GM23338 (cell line): Measurements from ENCODE around the gene PPP2R3B. TPM values are rescaled to one million over a fixed set of nuclear protein-coding genes. Genes with fewer than 3 reads are reported as not detected.

ENCODE experiments used
- ATAC-seq: fragments of 200-7000 bp; cut with Tn5 transposase; 3 replicates; pipeline ENCODE4 v1.9.1; 2020
- DNase-seq: peaks from one replicate; pipeline ENCODE4 v3.0.0-alpha.2; 2015; ENCODE audit warnings: low spot score
- H2AFZ ChIP-seq: fragments of 200-600 bp; sonication (generic); 2 replicates; pipeline ENCODE4 v1.8.0; 2016; ENCODE audit warnings: antibody characterized with exemption, mild to moderate bottlenecking, moderate library complexity
- H3F3A ChIP-seq: fragments of 200-600 bp; sonication (generic); replicated peaks from 2 replicates; pipeline ENCODE4 v1.8.0; 2017; ENCODE audit warnings: antibody characterized with exemption, mixed run types, low read depth
- H3K27ac ChIP-seq: fragments of 200-600 bp; sonication (generic); 2 replicates; pipeline ENCODE4 v1.6.1; 2016; ENCODE audit warnings: low read depth
- H3K27me3 ChIP-seq: fragments of 200-600 bp; sonication (generic); 2 replicates; pipeline ENCODE4 v1.8.0; 2016; ENCODE audit warnings: mild to moderate bottlenecking, mixed run types, moderate library complexity; ENCODE audit not compliant: insufficient read depth
- H3K36me3 ChIP-seq: fragments of 200-600 bp; sonication (generic); 2 replicates; pipeline ENCODE4 v1.8.0; 2016; ENCODE audit warnings: mild to moderate bottlenecking; ENCODE audit not compliant: insufficient read depth
- H3K4me1 ChIP-seq: fragments of 200-600 bp; sonication (generic); 2 replicates; pipeline ENCODE4 v1.8.0; 2016; ENCODE audit warnings: mild to moderate bottlenecking, moderate library complexity; ENCODE audit not compliant: insufficient read depth
- H3K4me2 ChIP-seq: fragments of 200-600 bp; sonication (generic); 2 replicates; pipeline ENCODE4 v1.7.1; 2017; ENCODE audit warnings: mixed run types
- H3K4me3 ChIP-seq: fragments of 200-600 bp; sonication (generic); 2 replicates; pipeline ENCODE4 v1.6.1; 2016; ENCODE audit warnings: mixed run types
- H3K79me2 ChIP-seq: fragments of 200-600 bp; sonication (generic); replicated peaks from 2 replicates; pipeline ENCODE4 v1.8.0; 2017; ENCODE audit warnings: mild to moderate bottlenecking; ENCODE audit not compliant: insufficient read depth
- H3K9me2 ChIP-seq: fragments of 200-600 bp; sonication (generic); 2 replicates; pipeline ENCODE4 v1.8.0; 2017; ENCODE audit not compliant: insufficient read depth
- H4K20me1 ChIP-seq: fragments of 200-600 bp; sonication (generic); replicated peaks from 2 replicates; pipeline ENCODE4 v1.8.0; 2017; ENCODE audit warnings: mild to moderate bottlenecking; ENCODE audit not compliant: insufficient read depth
- H3K27ac Mint-ChIP-seq: 2 replicates; pipeline ENCODE4 v1.8.0; 2020; ENCODE audit warnings: inconsistent platforms, mild to moderate bottlenecking, moderate library complexity, mixed read lengths
- H3K27me3 Mint-ChIP-seq: 3 replicates; pipeline ENCODE4 v1.8.0; 2022; ENCODE audit warnings: low read depth, mild to moderate bottlenecking, moderate library complexity, mixed read lengths, inconsistent platforms; ENCODE audit not compliant: insufficient read depth, poor library complexity
- H3K36me3 Mint-ChIP-seq: 3 replicates; pipeline ENCODE4 v1.8.0; 2021; ENCODE audit warnings: low read depth, mild to moderate bottlenecking, inconsistent platforms, moderate library complexity, mixed read lengths
- H3K4me1 Mint-ChIP-seq: 3 replicates; pipeline ENCODE4 v1.8.0; 2020; ENCODE audit warnings: mild to moderate bottlenecking, inconsistent platforms, mixed read lengths
- H3K4me3 Mint-ChIP-seq: 3 replicates; pipeline ENCODE4 v1.8.0; 2021; ENCODE audit warnings: moderate library complexity, mild to moderate bottlenecking, inconsistent platforms, mixed read lengths
- H3K9me3 Mint-ChIP-seq: 3 replicates; pipeline ENCODE4 v1.8.0; 2020; ENCODE audit warnings: moderate library complexity, mild to moderate bottlenecking, inconsistent platforms, mixed read lengths
- CREB1 ChIP-seq: fragments of 250-450 bp; sonication (Bioruptor Pico); IDR thresholded peaks from 2 replicates; pipeline ENCODE4 v1.5.0; 2020; ENCODE audit warnings: low read depth, mild to moderate bottlenecking, moderate library complexity
- CTCF ChIP-seq, 2 experiments: fragments of 200-600 bp in 1 of 2; sonication (generic) in 1 of 2; conservative IDR thresholded peaks; 2 replicates each; pipeline versions ENCODE4 v1.5.1 to v1.6.1; 2016 to 2017; ENCODE audit warnings: antibody characterized with exemption in 2 of 2, low read depth in 2 of 2, mild to moderate bottlenecking in 2 of 2, moderate library complexity in 1 of 2
- ETS1 ChIP-seq: IDR thresholded peaks from 2 replicates; pipeline ENCODE4 v1.6.1; 2016; ENCODE audit warnings: antibody characterized with exemption
- EZH2 ChIP-seq: fragments of 200-600 bp; sonication (generic); IDR thresholded peaks from one replicate; pipeline ENCODE4 v1.8.0; 2017; ENCODE audit warnings: antibody characterized with exemption, mild to moderate bottlenecking, low read depth; ENCODE audit not compliant: unreplicated experiment
- JUNB ChIP-seq: IDR thresholded peaks from one replicate; pipeline ENCODE4 v1.6.1; 2016; ENCODE audit warnings: antibody characterized with exemption; ENCODE audit not compliant: unreplicated experiment
- POLR2AphosphoS5 ChIP-seq: IDR thresholded peaks from 2 replicates; pipeline ENCODE4 v1.6.1; 2016; ENCODE audit warnings: antibody characterized with exemption, low read depth
- REST ChIP-seq: IDR thresholded peaks from one replicate; pipeline ENCODE4 v1.6.1; 2018; ENCODE audit warnings: antibody characterized with exemption; ENCODE audit not compliant: unreplicated experiment
- ZNF114 ChIP-seq: fragments of 250-450 bp; sonication (Bioruptor Pico); IDR thresholded peaks from 2 replicates; pipeline ENCODE4 v1.5.0; 2020; ENCODE audit warnings: mild to moderate bottlenecking, moderate library complexity
- ZNF331 ChIP-seq: fragments of 250-450 bp; sonication (Bioruptor Pico); IDR thresholded peaks from 2 replicates; pipeline ENCODE4 v1.5.0; 2020; ENCODE audit warnings: low read depth, mild to moderate bottlenecking, moderate library complexity
- ZNF462 ChIP-seq: fragments of 250-450 bp; sonication (Bioruptor Pico); IDR thresholded peaks from 2 replicates; pipeline ENCODE4 v1.5.0; 2020; ENCODE audit warnings: mild to moderate bottlenecking, moderate library complexity
- polyA plus RNA-seq: library from polyadenylated mRNA; unstranded; fragments of >200 nt; fragmentation: Nextera tagmentation; extraction: Ambion mirVana; gene quantifications from 2 replicates; pipeline ENCODE4 v1.2.1, GENCODE V29; 2016
- total RNA-seq: library from RNA; depleted of rRNA; stranded (reverse); fragments of >200 nt; shearing (Covaris generic); gene quantifications from 2 replicates; pipeline ENCODE4 v1.2.3, GENCODE V29; 2014

Gene PPP2R3B
- total and polyA plus RNA-seq, 2 experiments from 2014 or later = 50.1 to 104 TPM

GRCh38 chrX:421646-422391, 35.1 kb upstream of the PPP2R3B start (continued):
- no peak for TF ChIP-seq ZNF462 (CRISPR knock-in tag)
- TF ChIP-seq ETS1 = no peak
- no peak for TF ChIP-seq ZNF114 (CRISPR knock-in tag)
- TF ChIP-seq ZNF331 = no peak
- TF ChIP-seq CREB1 = no peak

- no peak overlapping the region for H3K4me3 ChIP-seq
- H4K20me1 ChIP-seq = no peaks in the 10 kb centered on the region
- DNase-seq = no peak
- no peaks in the 10 kb centered on the region for H3K9me2 ChIP-seq
- H3K4me2 ChIP-seq = no peak overlapping the region
- no peak overlapping the region for H2AFZ ChIP-seq
- H3K4me1 ChIP-seq = no peaks in the 10 kb centered on the region
- H3K27ac Mint-ChIP-seq = no peak overlapping the region
- no peaks in the 10 kb centered on the region for H3K79me2 ChIP-seq
- no peak overlapping the region for H3K4me3 Mint-ChIP-seq
- no peak for TF ChIP-seq CREB1
- no peak for TF ChIP-seq REST
- no peak for TF ChIP-seq POLR2AphosphoS5
- no peak for TF ChIP-seq EZH2
- no peak for TF ChIP-seq CTCF (conservative IDR thresholded peaks at IDR 0.05; ENCODE audit: low read depth in 2 of 2)
- no peak for TF ChIP-seq JUNB
- peaks cover 2% of the 10 kb centered on the region; the same call in 1 of the 3 replicates for H3K4me1 Mint-ChIP-seq
- no peak for ATAC-seq
- peaks cover 3% of the 10 kb centered on the region; the same call in 1 of the 3 replicates for H3K36me3 Mint-ChIP-seq
- H3K36me3 ChIP-seq = no peaks in the 10 kb centered on the region
- peaks cover 14% of the 10 kb centered on the region for H3K9me3 Mint-ChIP-seq
- no peaks in the 10 kb centered on the region for H3F3A ChIP-seq
- H3K27me3 ChIP-seq = no peaks in the 10 kb centered on the region
- H3K27me3 Mint-ChIP-seq = peaks cover 11% of the 10 kb centered on the region
- no peak overlapping the region for H3K27ac ChIP-seq
Observed at GRCh38 chrX:420496-421223, 34.0 kb upstream of the PPP2R3B start.
